Esophagus (tissue), 2 donors: Measurements from ENCODE around the gene TTC28. TPM values are rescaled to one million over a fixed set of nuclear protein-coding genes. Genes with fewer than 3 reads are reported as not detected.

Experiments used
- H3K27ac ChIP-seq, 2 donors: one replicate each; pipeline ENCODE4 v1.5.1; 2013; ENCODE audit warnings: low read depth in 2 of 2, mild to moderate bottlenecking in 2 of 2, inconsistent platforms in 1 of 2, low read length in 1 of 2, moderate library complexity in 1 of 2
- H3K27me3 ChIP-seq, 2 donors: one replicate each; pipeline ENCODE4 v1.6.1; 2013; ENCODE audit warnings: low read length in 2 of 2, control low read depth in 1 of 2, mild to moderate bottlenecking in 1 of 2; ENCODE audit not compliant: insufficient read depth in 2 of 2, control insufficient read depth in 1 of 2
- H3K36me3 ChIP-seq, 2 donors: one replicate each; pipeline ENCODE4 v1.6.1; 2013; ENCODE audit warnings: low read length in 1 of 2; ENCODE audit not compliant: control insufficient read depth in 2 of 2, insufficient read depth in 2 of 2
- H3K4me1 ChIP-seq, 2 donors: one replicate each; pipeline ENCODE4 v1.6.1; 2013; ENCODE audit warnings: low read length in 1 of 2; ENCODE audit not compliant: control insufficient read depth in 2 of 2, insufficient read depth in 2 of 2
- H3K4me3 ChIP-seq, 2 donors: one replicate each; pipeline ENCODE4 v1.5.1; 2013; ENCODE audit warnings: low read length in 2 of 2, mild to moderate bottlenecking in 2 of 2, low read depth in 1 of 2, moderate library complexity in 1 of 2
- H3K9me3 ChIP-seq, 2 donors: one replicate each; pipeline ENCODE4 v1.6.1; 2013; ENCODE audit warnings: mild to moderate bottlenecking in 2 of 2, low read depth in 1 of 2, low read length in 1 of 2, moderate library complexity in 1 of 2; ENCODE audit not compliant: control insufficient read depth in 2 of 2, insufficient read depth in 1 of 2
- WGBS, 2 donors: extraction: QIAGEN DNeasy Blood & Tissue Kit; methylation state at CpG; one replicate each; pipeline ENCODE4 v1.1.7; 2013; 5-methylcytosine and 5-hydroxymethylcytosine counted together
- polyA plus RNA-seq, 2 donors: library from polyadenylated mRNA; stranded (reverse); fragments of 200-250 nt; gene quantifications; one replicate each; pipeline ENCODE4 v1.2.3, GENCODE V29; 2013
- donor health status: healthy with polysubstance abuse.
- donor health status: Bipolar disorder and iron deficiency.

TTC28 gene
- polyA plus RNA-seq, 2 donors, result 1.4 to 2.6 TPM

- 31 to 39% methylated on average over 6 of the region's 6 CpGs for WGBS, 2 donors
- Histone ChIP-seq H3K27me3 (no peaks in the 10 kb centered on the region), H3K36me3 (peaks cover 0 to 2% of the 10 kb centered on the region in 2 donors), H3K4me3 (no peak overlapping the region), H3K27ac (peak overlapping the region; percentile 54 to 55), H3K9me3 (no peaks in the 10 kb centered on the region), H3K4me1 (peaks cover 8 to 43% of the 10 kb centered on the region in 2 donors)
Measured at GRCh38 chr22:28029201-28029948, 650.3 kb downstream of the TTC28 start.

GRCh38 chr22:28027453-28028448 is 651.9 kb downstream of the TTC28 start:
- Histone ChIP-seq H3K27me3 (no peaks in the 10 kb centered on the region), H3K36me3 (peaks cover 0 to 2% of the 10 kb centered on the region in 2 donors), H3K4me3 (no peak overlapping the region), H3K27ac (peak overlapping the region; percentile 33 to 42), H3K4me1 (peaks cover 6 to 41% of the 10 kb centered on the region in 2 donors), H3K9me3 (no peaks in the 10 kb centered on the region)
- WGBS, 2 donors, result 53 to 60% methylated on average over 13 of the region's 13 CpGs

- peaks cover 0 to 2% of the 10 kb centered on the region in 2 donors for H3K36me3 ChIP-seq
- 93% methylated on average over 12 of the region's 12 CpGs for WGBS, 2 donors
- no peaks in the 10 kb centered on the region for H3K9me3 ChIP-seq
- no peak overlapping the region for H3K4me3 ChIP-seq
- H3K27ac ChIP-seq, result no peak overlapping the region
- peaks cover 7 to 44% of the 10 kb centered on the region in 2 donors for H3K4me1 ChIP-seq
- no peaks in the 10 kb centered on the region for H3K27me3 ChIP-seq
Measured at GRCh38 chr22:28025866-28026575, 653.6 kb downstream of the TTC28 start.

- Histone ChIP-seq H3K36me3 (peaks cover 0 to 2% of the 10 kb centered on the region in 2 donors), H3K27ac (no peak overlapping the region), H3K4me1 (peaks cover 12 to 46% of the 10 kb centered on the region in 2 donors), H3K4me3 (no peak overlapping the region), H3K9me3 (no peaks in the 10 kb centered on the region), H3K27me3 (no peaks in the 10 kb centered on the region)
- 77 to 94% methylated on average over 7 of the region's 7 CpGs for WGBS, 2 donors
Measured at GRCh38 chr22:28025333-28025732, 654.3 kb downstream of the TTC28 start.

- H3K4me1 ChIP-seq, result peaks cover 12 to 42% of the 10 kb centered on the region in 2 donors
Measured at GRCh38 chr22:28024422-28024888, 655.2 kb downstream of the TTC28 start.

GRCh38 chr22:28023774-28024173 is 655.9 kb downstream of the TTC28 start:
- Histone ChIP-seq H3K4me3 (no peak overlapping the region), H3K36me3 (peaks cover 0 to 2% of the 10 kb centered on the region in 2 donors), H3K27ac (no peak overlapping the region), H3K27me3 (no peaks in the 10 kb centered on the region), H3K4me1 (peaks cover 7 to 40% of the 10 kb centered on the region in 2 donors), H3K9me3 (no peaks in the 10 kb centered on the region)
- 81 to 92% methylated on average over 5 of the region's 5 CpGs for WGBS, 2 donors

More at GRCh38 chr22:28024422-28024888, 655.2 kb downstream of the TTC28 start:
- no peak overlapping the region for H3K27ac ChIP-seq
- H3K9me3 ChIP-seq, result no peaks in the 10 kb centered on the region
- no peak overlapping the region for H3K4me3 ChIP-seq
- WGBS, 2 donors, result 92 to 94% methylated on average over 4 of the region's 4 CpGs
- no peaks in the 10 kb centered on the region for H3K27me3 ChIP-seq
- peaks cover 0 to 2% of the 10 kb centered on the region in 2 donors for H3K36me3 ChIP-seq

- Histone ChIP-seq H3K27me3 (no peaks in the 10 kb centered on the region), H3K27ac (no peak overlapping the region), H3K9me3 (no peaks in the 10 kb centered on the region), H3K4me3 (no peak overlapping the region), H3K36me3 (peaks cover 0 to 2% of the 10 kb centered on the region in 2 donors), H3K4me1 (peaks cover 6 to 33% of the 10 kb centered on the region in 2 donors)
- WGBS, 2 donors, result 75 to 80% methylated on average over 5 of the region's 5 CpGs
Measured at GRCh38 chr22:28023036-28023435, 656.6 kb downstream of the TTC28 start.

- no peak overlapping the region for H3K27ac ChIP-seq
- H3K4me1 ChIP-seq, result peaks cover 6 to 25% of the 10 kb centered on the region in 2 donors
- no peaks in the 10 kb centered on the region for H3K27me3 ChIP-seq
- peaks cover 0 to 2% of the 10 kb centered on the region in 2 donors for H3K36me3 ChIP-seq
- no peak overlapping the region for H3K4me3 ChIP-seq
- 80 to 82% methylated on average over 7 of the region's 7 CpGs for WGBS, 2 donors
- no peaks in the 10 kb centered on the region for H3K9me3 ChIP-seq
Measured at GRCh38 chr22:28021998-28022660, 657.5 kb downstream of the TTC28 start.
